HG02981 (cell line): ENCODE measurements around the gene KDR.

ENCODE experiments used
- ATAC-seq: cut with Tn5 transposase; IDR thresholded peaks from one replicate; pipeline ENCODE4 v1.9.1; 2021; ENCODE audit warnings: mild to moderate bottlenecking, moderate library complexity; ENCODE audit not compliant: unreplicated experiment

Gene KDR

GRCh38 chr4:55031158-55031557 lies 94.2 kb downstream of the KDR start:
- ATAC-seq: no peak

GRCh38 chr4:55030589-55030988 lies 94.8 kb downstream of the KDR start:
- no peak for ATAC-seq

GRCh38 chr4:55029821-55030503 lies 95.4 kb downstream of the KDR start:
- no peak for ATAC-seq

- ATAC-seq: no peak
Measured at GRCh38 chr4:55029321-55029720, 96.1 kb downstream of the KDR start.
